Kidney (tissue), 14 donors: ENCODE data around the gene RNF180. TPM values are rescaled to one million over a fixed set of nuclear protein-coding genes. Genes with fewer than 3 reads are reported as not detected.

Experiments used
- DNase-seq, 5 donors: peaks; one replicate each; pipeline ENCODE4 v3.0.0-alpha.2; 2013 to 2020
- FAIRE-seq: peaks from 2 replicates; lab custom pipeline; 2012; peaks lifted over from hg19 to GRCh38; lab: Jason Lieb, UNC
- H3K27ac ChIP-seq, 2 donors: one replicate each; pipeline ENCODE4 v1.7.0; 2013; ENCODE audit warnings: low read depth in 2 of 2, low read length in 2 of 2, inconsistent platforms in 1 of 2
- H3K27me3 ChIP-seq: one replicate; pipeline ENCODE4 v1.7.1; 2013; ENCODE audit warnings: low read length, inconsistent platforms; ENCODE audit not compliant: control insufficient read depth, insufficient read depth
- H3K36me3 ChIP-seq, 3 donors: one replicate each; pipeline versions ENCODE4 v1.7.0 to v1.7.1; 2013; ENCODE audit warnings: low read length in 3 of 3, control low read depth in 1 of 3, inconsistent platforms in 1 of 3; ENCODE audit not compliant: insufficient read depth in 3 of 3, control insufficient read depth in 2 of 3
- H3K4me1 ChIP-seq, 3 donors: one replicate each; pipeline versions ENCODE4 v1.7.0 to v1.7.1; 2013; ENCODE audit warnings: low read length in 3 of 3, inconsistent platforms in 1 of 3, low read depth in 1 of 3; ENCODE audit not compliant: control insufficient read depth in 2 of 3, insufficient read depth in 2 of 3
- H3K4me3 ChIP-seq, 3 donors: one replicate each; pipeline versions ENCODE4 v1.7.0 to v1.8.1; 2013; ENCODE audit warnings: low read length in 3 of 3, control low read depth in 1 of 3, inconsistent platforms in 1 of 3
- H3K9ac ChIP-seq, 3 donors: one replicate each; pipeline versions ENCODE4 v1.7.0 to v1.7.1; 2013; ENCODE audit warnings: low read length in 3 of 3, control low read depth in 1 of 3, inconsistent platforms in 1 of 3
- H3K9me3 ChIP-seq, 3 donors: one replicate each; pipeline versions ENCODE4 v1.7.0 to v1.7.1; 2013; ENCODE audit warnings: low read length in 3 of 3, control low read depth in 1 of 3, inconsistent platforms in 1 of 3; ENCODE audit not compliant: control insufficient read depth in 2 of 3, insufficient read depth in 1 of 3
- CTCF ChIP-seq: IDR thresholded peaks from 3 replicates; pipeline ENCODE4 v1.5.1; 2012; ENCODE audit warnings: mild to moderate bottlenecking, moderate library complexity, borderline replicate concordance; ENCODE audit not compliant: insufficient read depth; ENCODE audit errors: extremely low read depth
- intact Hi-C: fragments of 100-400 bp; cut with DNase I; formaldehyde crosslinking; loops from one replicate; pipeline ENCODE4 v1.11.1; 2022
- polyA plus RNA-seq: library from polyadenylated mRNA; stranded (reverse); fragments of 350-450 nt; fragmentation: Illumina TruSeq; extraction: RNeasy Lipid Tissue Mini Kit (QIAGEN cat#74804); gene quantifications from one replicate; pipeline ENCODE4 v1.2.3, GENCODE V29; 2014; ENCODE audit warnings: low read depth, low replicate concordance; ENCODE audit not compliant: insufficient read depth
- total RNA-seq: library from RNA; stranded (reverse); fragmentation: NEBNext Ultra II Directional; extraction: Animal tissue kit (Norgen Biotek cat#: 25700); gene quantifications from one replicate; pipeline ENCODE4 v1.2.1, GENCODE V29; 2021
- donor health status: control.
- donor health status: control.
- donor health status: control.
- donor health status: control.
- donor health status: control.
- donor health status: DM: yes; HTN: yes; CAD: no.
- donor health status: Normal renal cell carcinoma (clear cell type).

The RNF180 gene
- total and polyA plus RNA-seq, 2 donors from 2014 or later: 3.8 to 23.0 TPM

GRCh38 chr5:64331597-64332277 lies 166.1 kb downstream of the RNF180 start:
- H3K4me3 ChIP-seq: no peak overlapping the region
- no peaks in the 10 kb centered on the region for H3K27me3 ChIP-seq
- no peak overlapping the region for H3K9ac ChIP-seq
- peaks cover 0 to 9% (median 0%) of the 10 kb centered on the region in 3 donors for H3K4me1 ChIP-seq
- no peak for TF ChIP-seq CTCF
- peaks cover 0 to 2% (median 2%) of the 10 kb centered on the region in 3 donors for H3K9me3 ChIP-seq
- peaks cover 0 to 5% (median 0%) of the 10 kb centered on the region in 3 donors for H3K36me3 ChIP-seq
- no peak for FAIRE-seq
- peak in 1 of 5 donors; percentile 39 for DNase-seq
- intact Hi-C loops: no loop called here
- H3K27ac ChIP-seq: no peak overlapping the region

- no peak for TF ChIP-seq CTCF
- DNase-seq: peak in 2 of 5 donors; percentile 26 to 45
- no peak overlapping the region for H3K9ac ChIP-seq
- H3K36me3 ChIP-seq: peaks cover 0 to 5% (median 0%) of the 10 kb centered on the region in 3 donors
- FAIRE-seq: no peak
- no peak overlapping the region for H3K27ac ChIP-seq
- no peak overlapping the region for H3K4me3 ChIP-seq
- H3K27me3 ChIP-seq: no peaks in the 10 kb centered on the region
- H3K9me3 ChIP-seq: no peaks in the 10 kb centered on the region
- intact Hi-C loops: no loop called here
- H3K4me1 ChIP-seq: peaks cover 0 to 9% (median 0%) of the 10 kb centered on the region in 3 donors
These were observed 168.2 kb downstream of the RNF180 start for GRCh38 chr5:64333886-64334285.

GRCh38 chr5:64339769-64340168 lies 174.1 kb downstream of the RNF180 start:
- no peak for DNase-seq
- Histone ChIP-seq H3K36me3 (no peaks in the 10 kb centered on the region), H3K9me3 (peaks cover 0 to 5% (median 0%) of the 10 kb centered on the region in 3 donors), H3K9ac (no peak overlapping the region), H3K27me3 (no peaks in the 10 kb centered on the region), H3K27ac (no peak overlapping the region), H3K4me1 (no peaks in the 10 kb centered on the region), H3K4me3 (no peak overlapping the region)
- FAIRE-seq: no peak
- intact Hi-C loops: no loop called here
- TF ChIP-seq CTCF: no peak
